Eye (tissue), 1 donor: ENCODE measurements around the gene ALOX5AP.

ENCODE experiments used
- DNase-seq: peaks from one replicate; pipeline ENCODE4 v3.0.0-alpha.2; 2015

ALOX5AP gene

GRCh38 chr13:30800107-30800506 lies 64.8 kb downstream of the ALOX5AP start:
- no peak for DNase-seq

- no peak for DNase-seq
Observed at GRCh38 chr13:30802501-30802900, 67.2 kb downstream of the ALOX5AP start.

GRCh38 chr13:30802953-30803478 lies 67.7 kb downstream of the ALOX5AP start:
- DNase-seq: peak; percentile 92

GRCh38 chr13:30803749-30804148 lies 68.4 kb downstream of the ALOX5AP start:
- DNase-seq: no peak

GRCh38 chr13:30804474-30804873 lies 69.1 kb downstream of the ALOX5AP start:
- no peak for DNase-seq

- no peak for DNase-seq
Observed at GRCh38 chr13:30805132-30805537, 69.8 kb downstream of the ALOX5AP start.

- DNase-seq: peak; percentile 48
Observed at GRCh38 chr13:30805603-30806011, 70.3 kb downstream of the ALOX5AP start.

GRCh38 chr13:30806784-30807183 lies 71.4 kb downstream of the ALOX5AP start:
- no peak for DNase-seq

- DNase-seq: no peak
Observed at GRCh38 chr13:30807392-30807791, 72.0 kb downstream of the ALOX5AP start.

GRCh38 chr13:30808600-30808999 lies 73.3 kb downstream of the ALOX5AP start:
- DNase-seq: no peak

- DNase-seq: no peak
Observed at GRCh38 chr13:30809787-30810186, 74.4 kb downstream of the ALOX5AP start.

- no peak for DNase-seq
Observed at GRCh38 chr13:30810261-30810701, 74.9 kb downstream of the ALOX5AP start.

- no peak for DNase-seq
Observed at GRCh38 chr13:30810801-30811200, 75.5 kb downstream of the ALOX5AP start.
